AG04450 (cell line): ENCODE measurements around the gene DGCR6L. TPM values are rescaled to one million over a fixed set of nuclear protein-coding genes. Genes with fewer than 3 reads are reported as not detected.
A peak's percentile ranks its signal among the peaks of the same experiment; 100 is the strongest.

Experiments used
- CTCF ChIA-PET: fragments of 300-600, 350-600 bp; formaldehyde crosslinking; extraction: SDS; loops from one replicate; lab custom pipeline; 2022; ENCODE audit warnings: antibody characterized with exemption, inconsistent platforms; lab: Charles Lee
- POLR2A ChIA-PET: fragments of 350-600 bp; formaldehyde crosslinking; extraction: SDS; loops from one replicate; lab custom pipeline; 2021; ENCODE audit warnings: antibody characterized with exemption, inconsistent platforms; lab: Yijun Ruan, JAX
- DNase-seq: peaks from one replicate; pipeline ENCODE4 v3.0.0-alpha.2; 2011; ENCODE audit warnings: low read depth, low spot score
- H3K27ac ChIP-seq: one replicate; pipeline ENCODE4 v1.5.1; 2012; ENCODE audit warnings: low read depth, low read length, control low read depth
- H3K27me3 ChIP-seq: one replicate; pipeline ENCODE4 v1.6.0; 2012; ENCODE audit warnings: low read length; ENCODE audit not compliant: control insufficient read depth, insufficient read depth
- H3K4me3 ChIP-seq: 2 replicates; pipeline ENCODE4 v1.5.1; 2011; ENCODE audit warnings: mild to moderate bottlenecking, low read depth, low read length, control low read depth
- H3K9me3 ChIP-seq: 2 replicates; pipeline ENCODE4 v1.5.1; 2012; ENCODE audit warnings: low read length; ENCODE audit not compliant: control insufficient read depth, insufficient read depth
- CTCF ChIP-seq: IDR thresholded peaks from 2 replicates; pipeline ENCODE4 v1.5.1; 2011; ENCODE audit warnings: low read depth, low read length, control low read depth, inconsistent platforms
- polyA plus RNA-seq: library from polyadenylated mRNA; depleted of rRNA; stranded (reverse); fragments of >200 nt; gene quantifications from 2 replicates; pipeline ENCODE4 v1.2.3, GENCODE V29; 2011

The DGCR6L gene
- polyA plus RNA-seq, 1 experiment = 45.4 TPM

- POLR2A ChIA-PET = no interaction called here
- H3K4me3 ChIP-seq = peak overlapping the region; percentile 54
- H3K27ac ChIP-seq = no peak overlapping the region
- no peak for TF ChIP-seq CTCF
- DNase-seq = peak; percentile 20
- CTCF ChIA-PET = no interaction called here
- no peaks in the 10 kb centered on the region; the same call in 1 of the 2 replicates for H3K9me3 ChIP-seq
- peaks cover 33% of the 10 kb centered on the region for H3K27me3 ChIP-seq
Measured at GRCh38 chr22:20298803-20299745, 20.8 kb downstream of the DGCR6L start.

GRCh38 chr22:20298110-20298802, 21.6 kb downstream of the DGCR6L start:
- Histone ChIP-seq H3K27ac (no peak overlapping the region), H3K9me3 (no peaks in the 10 kb centered on the region; the same call in 1 of the 2 replicates), H3K4me3 (no peak overlapping the region), H3K27me3 (peaks cover 36% of the 10 kb centered on the region)
- ChIA-PET CTCF (no interaction called here), POLR2A (interaction anchor here (0.6 kb wide), 1 partner anchor 98 kb away, joined by 3 read pairs; no protein-coding TSS in a partner anchor)
- no peak for DNase-seq
- no peak for TF ChIP-seq CTCF

GRCh38 chr22:20297414-20298109, 22.3 kb downstream of the DGCR6L start:
- no peak for DNase-seq
- TF ChIP-seq CTCF = no peak
- POLR2A ChIA-PET = interaction anchor here (0.6 kb wide), 1 partner anchor 99 kb away, joined by 3 read pairs; no protein-coding TSS in a partner anchor
- Histone ChIP-seq H3K27me3 (peaks cover 41% of the 10 kb centered on the region), H3K4me3 (no peak overlapping the region), H3K27ac (no peak overlapping the region), H3K9me3 (no peaks in the 10 kb centered on the region; the same call in 1 of the 2 replicates)
- CTCF ChIA-PET = no interaction called here

- Histone ChIP-seq H3K4me3 (no peak overlapping the region), H3K27ac (no peak overlapping the region), H3K27me3 (peaks cover 43% of the 10 kb centered on the region), H3K9me3 (no peaks in the 10 kb centered on the region; the same call in 1 of the 2 replicates)
- ChIA-PET CTCF (interaction anchor here (1.4 kb wide), 1 partner anchor 11 kb away, joined by 4 read pairs; no protein-coding TSS in a partner anchor), POLR2A (no interaction called here)
- no peak for TF ChIP-seq CTCF
- DNase-seq = no peak
Measured at GRCh38 chr22:20296598-20296997, 23.3 kb downstream of the DGCR6L start.
